Ishikawa (cell line): Measurements from ENCODE around the gene RALA.

Experiments
- CEBPB ChIP-seq: IDR thresholded peaks from 2 replicates; pipeline ENCODE4 v1.6.1; 2012
- CREB1 ChIP-seq: IDR thresholded peaks from 2 replicates; pipeline ENCODE4 v1.6.1; 2012; ENCODE audit warnings: low read depth
- EGR1 ChIP-seq: IDR thresholded peaks from 2 replicates; pipeline ENCODE4 v1.6.1; 2012
- EP300 ChIP-seq: IDR thresholded peaks from 2 replicates; pipeline ENCODE4 v1.6.1; 2012; ENCODE audit warnings: borderline replicate concordance
- FOXM1 ChIP-seq: IDR thresholded peaks from 2 replicates; pipeline ENCODE4 v1.6.1; 2012; ENCODE audit warnings: low read depth, borderline replicate concordance
- MAX ChIP-seq: IDR thresholded peaks from 2 replicates; pipeline ENCODE4 v1.6.1; 2012
- NFIC ChIP-seq: IDR thresholded peaks from 2 replicates; pipeline ENCODE4 v1.6.1; 2012
- RAD21 ChIP-seq: IDR thresholded peaks from 2 replicates; pipeline ENCODE4 v1.6.1; 2012; ENCODE audit warnings: low read depth
- REST ChIP-seq: IDR thresholded peaks from 2 replicates; pipeline ENCODE4 v1.6.1; 2012; ENCODE audit warnings: low read depth, mild to moderate bottlenecking
- TAF1 ChIP-seq: IDR thresholded peaks from 2 replicates; pipeline ENCODE4 v1.6.1; 2012; ENCODE audit warnings: low read depth, mild to moderate bottlenecking
- TCF12 ChIP-seq: IDR thresholded peaks from 2 replicates; pipeline ENCODE4 v1.6.1; 2012; ENCODE audit warnings: low read depth
- TEAD4 ChIP-seq: IDR thresholded peaks from 2 replicates; pipeline ENCODE4 v1.6.1; 2012
- USF1 ChIP-seq: IDR thresholded peaks from 2 replicates; pipeline ENCODE4 v1.6.1; 2012
- YY1 ChIP-seq: IDR thresholded peaks from 2 replicates; pipeline ENCODE4 v1.6.1; 2012; ENCODE audit warnings: low read depth
- ZBTB7A ChIP-seq: IDR thresholded peaks from 2 replicates; pipeline ENCODE4 v1.6.1; 2012; ENCODE audit warnings: low read depth

The RALA gene

GRCh38 chr7:39623732-39624441 lies 515 bp downstream of the RALA start:
- TF ChIP-seq TAF1 (no peak), FOXM1 (no peak), TCF12 (peak; percentile 14)

GRCh38 chr7:39624442-39624807 lies 1.1 kb downstream of the RALA start:
- peak; percentile 18; the same call in 1 of the 2 replicates for TF ChIP-seq RAD21
- TF ChIP-seq REST = no peak

- TF ChIP-seq TAF1 (no peak), MAX (no peak), CREB1 (no peak), USF1 (no peak), CEBPB (no peak), FOXM1 (no peak), ZBTB7A (no peak), EGR1 (no peak), TEAD4 (no peak), EP300 (no peak), RAD21 (no peak), NFIC (no peak), YY1 (no peak)
These were observed 1.7 kb downstream of the RALA start for GRCh38 chr7:39624935-39625694.

GRCh38 chr7:39631736-39632308 lies 8.4 kb downstream of the RALA start:
- no peak for TF ChIP-seq EGR1
- no peak for TF ChIP-seq YY1
- no peak for TF ChIP-seq CEBPB
- TF ChIP-seq ZBTB7A = no peak
- TF ChIP-seq MAX = no peak
- no peak for TF ChIP-seq TAF1
- TF ChIP-seq NFIC = no peak
- no peak for TF ChIP-seq TCF12
- no peak for TF ChIP-seq CREB1
- no peak for TF ChIP-seq TEAD4
- TF ChIP-seq FOXM1 = no peak
- no peak for TF ChIP-seq USF1
- TF ChIP-seq EP300 = no peak
- TF ChIP-seq RAD21 = no peak
- no peak for TF ChIP-seq REST

- no peak for TF ChIP-seq TAF1
- no peak for TF ChIP-seq YY1
- no peak for TF ChIP-seq FOXM1
- no peak for TF ChIP-seq CEBPB
- TF ChIP-seq EGR1 = no peak
- TF ChIP-seq TCF12 = no peak
- no peak for TF ChIP-seq TEAD4
- no peak for TF ChIP-seq REST
- TF ChIP-seq MAX = no peak
- TF ChIP-seq NFIC = no peak
- TF ChIP-seq EP300 = no peak
- TF ChIP-seq RAD21 = no peak
- TF ChIP-seq USF1 = no peak
- TF ChIP-seq CREB1 = no peak
- TF ChIP-seq ZBTB7A = no peak
These were observed 10.4 kb downstream of the RALA start for GRCh38 chr7:39633563-39634477.
